Keratinocyte (primary cell): Measurements from ENCODE around the gene UBA3.

Experiments
- CTCF ChIP-seq, 3 experiments: IDR thresholded peaks in 1 of 3; conservative IDR thresholded peaks in 1 of 3; optimal IDR thresholded peaks in 1 of 3; 2 replicates in 2 of 3; 3 replicates in 1 of 3; pipeline versions ENCODE3 to v1.5.1; 2011; ENCODE audit warnings: low read length in 3 of 3, mild to moderate bottlenecking in 3 of 3, moderate library complexity in 2 of 3, control low read depth in 1 of 3, inconsistent platforms in 1 of 3; ENCODE audit not compliant: insufficient read depth in 2 of 3; ENCODE audit errors: extremely low read depth in 1 of 3
- EZH2 ChIP-seq: IDR thresholded peaks from one replicate; pipeline ENCODE4 v1.6.1; 2012; ENCODE audit warnings: inconsistent platforms, mild to moderate bottlenecking, low read length, moderate library complexity

- TF ChIP-seq CTCF (optimal IDR thresholded peaks at IDR 0.05 in 1 of 3, IDR thresholded peaks at IDR 0.05 in 1 of 3, conservative IDR thresholded peaks at IDR 0.05 in 1 of 3; ENCODE audit: extremely low read depth in 1 of 3, insufficient read depth in 2 of 3, low read length in 3 of 3), result no peak
- no peak for TF ChIP-seq EZH2
These were observed at the start of gene UBA3 for GRCh38 chr3:69080233-69080920.
